GM21576 (cell line): ENCODE results near the gene ANXA2.
"Not testable (repeated sequence)": the region's sequence is repeated elsewhere in the genome, so short reads cannot be mapped to it uniquely, and the experiment has no call there.

Experiments
- ATAC-seq: cut with Tn5 transposase; IDR thresholded peaks from one replicate; pipeline ENCODE4 v1.9.1; 2021; ENCODE audit warnings: mild to moderate bottlenecking, moderate library complexity; ENCODE audit not compliant: unreplicated experiment

ANXA2 gene

DNA sequence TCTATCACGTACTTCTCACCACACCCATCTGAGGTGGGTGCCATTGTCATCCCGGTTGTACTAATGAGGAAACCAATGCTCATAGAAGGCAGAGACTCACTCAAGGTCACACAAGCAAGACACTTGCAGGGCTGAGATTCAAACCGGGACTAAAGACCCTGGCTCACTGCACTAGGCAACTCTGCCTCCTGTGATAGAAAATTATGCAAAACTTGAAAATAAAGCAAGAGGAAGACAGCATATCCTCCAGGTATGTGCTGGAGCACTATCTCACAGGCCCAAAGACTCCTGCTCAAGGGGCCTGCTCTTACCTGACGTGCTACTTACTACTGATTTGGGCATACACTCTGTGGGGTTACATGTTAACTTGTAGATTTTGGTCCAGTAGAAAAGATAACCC, 25.6 kb downstream of the ANXA2 start:
- ATAC-seq = no peak

DNA sequence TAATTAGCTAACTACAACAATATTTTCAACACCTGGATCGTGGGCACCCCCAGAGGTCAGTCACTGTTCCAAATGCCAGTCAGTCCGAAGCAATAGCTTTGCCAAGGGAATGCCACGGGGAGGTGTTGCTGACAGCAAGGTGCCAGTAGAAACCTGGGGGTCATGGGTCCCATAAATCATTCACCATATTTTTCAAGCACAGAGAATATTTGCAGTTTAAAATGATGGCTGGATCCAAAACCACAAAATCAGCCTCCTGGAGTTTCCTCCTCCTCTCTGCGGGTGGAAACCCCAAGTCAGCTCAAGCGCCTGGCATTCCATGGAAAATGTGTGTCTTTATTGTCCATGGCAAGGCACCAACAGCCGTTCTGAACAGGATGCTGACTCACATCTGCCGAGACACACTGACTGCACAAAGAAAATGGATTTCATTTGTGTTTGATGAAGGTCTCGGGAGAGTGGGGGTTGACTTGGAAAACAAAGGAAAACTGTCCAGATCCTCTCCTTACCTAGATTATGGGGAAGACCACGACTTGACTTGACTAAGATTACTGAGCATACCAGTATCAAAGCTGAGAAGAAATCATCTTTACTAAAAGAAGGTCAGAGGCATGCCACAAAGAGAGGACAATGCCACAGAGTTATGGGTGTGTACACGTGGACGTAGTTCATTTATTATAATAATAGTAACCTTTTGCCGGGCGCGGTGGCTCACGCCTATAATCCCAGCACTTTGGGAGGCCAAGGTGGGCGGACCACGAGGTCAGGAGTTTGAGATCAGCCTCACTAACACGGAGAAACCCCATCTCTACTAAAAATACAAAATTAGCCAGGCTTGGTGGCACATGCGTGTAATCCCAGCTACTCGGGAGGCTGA, 26.4 kb downstream of the ANXA2 start:
- ATAC-seq = no peak

DNA sequence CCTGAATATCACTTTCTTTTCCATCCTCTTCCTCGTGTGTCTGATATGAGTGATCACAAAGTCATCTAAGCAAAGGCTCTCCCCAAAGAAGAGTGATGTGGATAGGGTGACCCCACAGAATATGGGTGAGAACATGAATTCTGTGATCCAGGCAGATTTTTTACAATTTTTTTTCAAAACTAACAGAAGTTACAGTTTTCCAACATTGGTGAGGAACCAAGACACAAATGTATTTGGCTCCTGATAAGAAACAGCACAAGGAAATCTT, 27.0 kb downstream of the ANXA2 start:
- no peak for ATAC-seq

DNA sequence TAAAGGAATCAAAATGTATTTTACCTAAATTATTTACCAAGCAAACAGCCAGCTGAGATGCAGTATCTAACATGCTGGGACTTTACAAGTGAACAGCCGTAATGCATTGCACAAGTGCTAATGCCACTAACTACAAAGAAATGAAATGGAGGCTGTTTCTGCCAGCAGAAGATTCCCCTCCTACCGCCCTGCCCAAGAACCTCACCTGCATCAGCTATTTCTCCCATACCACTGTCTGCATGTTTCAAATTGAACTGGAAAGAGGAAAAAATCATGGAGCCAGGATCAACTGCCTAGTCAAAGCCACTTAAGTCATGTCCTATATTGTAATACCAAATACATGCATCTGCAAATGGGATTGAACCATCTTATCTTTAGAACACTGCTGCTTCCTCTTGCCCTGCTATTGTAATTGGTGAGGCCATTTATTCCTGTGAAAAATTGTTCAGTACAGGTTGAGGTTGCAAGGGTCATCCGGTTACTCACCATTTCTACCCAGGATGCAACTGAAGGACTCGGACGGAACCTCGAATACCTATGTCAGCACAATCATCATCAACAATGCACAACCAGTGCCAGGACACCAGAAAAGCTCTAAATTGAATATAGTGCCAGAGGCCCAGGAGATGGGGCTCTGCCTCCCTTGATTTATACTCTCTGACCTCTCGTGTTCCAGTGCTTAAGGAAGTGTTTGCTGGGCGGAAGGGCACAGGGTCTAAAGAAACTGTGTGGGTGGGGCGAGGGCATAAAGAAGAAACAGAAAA, 27.5 kb downstream of the ANXA2 start:
- no peak for ATAC-seq

DNA sequence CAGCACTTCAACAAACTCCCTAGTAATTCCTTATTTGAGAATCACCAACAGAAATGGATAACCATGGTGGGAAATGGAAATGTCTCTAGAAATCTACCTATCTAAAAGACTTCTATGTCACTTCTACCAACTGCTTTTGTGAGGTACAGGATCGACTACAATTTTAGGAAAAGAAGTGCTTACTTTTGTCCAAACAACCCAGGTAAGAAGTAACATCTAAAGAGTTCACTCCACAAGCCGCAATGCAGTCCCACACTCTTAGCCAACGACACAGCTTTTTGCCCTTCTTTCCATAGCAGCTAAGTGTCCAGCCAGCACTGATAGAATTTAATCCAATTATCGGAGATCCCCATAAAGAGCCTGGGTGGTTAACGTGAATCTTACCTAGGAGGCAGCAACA, 28.1 kb downstream of the ANXA2 start:
- ATAC-seq = no peak

DNA sequence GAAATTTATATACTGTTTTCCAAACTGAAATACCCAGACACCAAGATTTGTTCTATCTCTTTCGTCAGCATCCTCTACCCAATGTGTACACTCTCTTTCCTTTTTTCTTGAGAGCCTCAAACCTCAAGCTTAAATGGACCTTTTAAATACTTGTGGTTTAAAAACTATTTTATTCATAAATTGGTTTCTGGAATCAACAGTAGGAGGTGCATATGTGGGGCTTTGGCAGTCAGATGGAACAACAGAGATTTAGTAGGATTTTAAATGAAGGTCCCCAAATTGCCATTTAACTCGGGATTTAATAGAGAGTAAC, 33.2 kb downstream of the ANXA2 start:
- ATAC-seq = no peak

DNA sequence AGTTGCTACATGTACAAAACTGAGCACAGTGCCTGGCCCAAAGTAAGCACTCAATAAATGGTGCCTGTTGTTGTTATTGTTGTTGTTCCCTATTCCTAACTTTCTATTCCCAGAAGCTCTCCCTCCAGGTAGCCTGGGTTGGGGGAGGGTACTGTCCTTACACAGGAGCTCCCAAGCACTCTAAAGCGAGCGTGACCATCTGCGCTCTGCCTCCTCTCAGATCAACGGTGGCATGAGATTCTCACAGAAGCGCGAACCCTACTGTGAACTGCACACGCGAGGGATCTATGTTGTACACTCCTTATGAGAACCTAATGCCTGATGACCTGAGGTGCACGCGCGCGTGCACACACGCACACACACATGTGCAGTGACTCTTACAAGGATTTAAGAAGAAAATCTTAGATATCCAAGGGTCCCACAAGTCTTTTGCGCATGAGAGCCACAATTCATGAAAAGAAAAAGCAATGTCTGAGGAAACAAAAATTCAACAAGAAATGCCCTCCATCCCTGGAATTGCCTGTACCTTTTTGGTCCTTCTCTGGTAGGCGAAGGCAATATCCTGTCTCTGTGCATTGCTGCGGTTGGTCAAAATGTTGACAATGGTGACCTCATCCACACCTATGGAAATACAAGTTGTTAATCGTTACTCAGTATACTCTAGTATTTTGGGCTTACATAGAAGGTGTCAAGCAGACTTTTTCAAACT, 33.7 kb downstream of the ANXA2 start:
- ATAC-seq = no peak

DNA sequence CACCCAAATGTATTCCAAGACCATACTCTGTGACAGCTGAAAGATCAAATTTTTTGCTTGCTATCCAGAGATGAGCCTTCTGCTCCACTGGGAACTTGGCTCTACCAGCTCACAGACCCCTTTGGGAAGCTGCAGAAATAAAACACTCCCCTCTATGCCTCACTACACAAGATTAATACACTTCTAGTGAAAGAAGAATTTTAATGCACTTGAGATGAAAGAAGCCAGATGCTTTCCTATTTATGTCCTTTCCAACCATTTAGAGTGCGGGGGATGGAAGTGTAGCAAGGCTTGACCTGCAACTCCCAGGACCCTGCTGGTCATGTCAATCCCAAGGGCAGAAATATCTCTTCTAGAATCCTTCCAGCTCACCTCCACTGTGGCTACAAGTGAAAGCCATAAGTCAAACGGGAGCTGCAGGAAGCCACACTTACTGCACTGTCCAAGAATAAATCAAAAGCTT, 34.7 kb downstream of the ANXA2 start:
- no peak for ATAC-seq

DNA sequence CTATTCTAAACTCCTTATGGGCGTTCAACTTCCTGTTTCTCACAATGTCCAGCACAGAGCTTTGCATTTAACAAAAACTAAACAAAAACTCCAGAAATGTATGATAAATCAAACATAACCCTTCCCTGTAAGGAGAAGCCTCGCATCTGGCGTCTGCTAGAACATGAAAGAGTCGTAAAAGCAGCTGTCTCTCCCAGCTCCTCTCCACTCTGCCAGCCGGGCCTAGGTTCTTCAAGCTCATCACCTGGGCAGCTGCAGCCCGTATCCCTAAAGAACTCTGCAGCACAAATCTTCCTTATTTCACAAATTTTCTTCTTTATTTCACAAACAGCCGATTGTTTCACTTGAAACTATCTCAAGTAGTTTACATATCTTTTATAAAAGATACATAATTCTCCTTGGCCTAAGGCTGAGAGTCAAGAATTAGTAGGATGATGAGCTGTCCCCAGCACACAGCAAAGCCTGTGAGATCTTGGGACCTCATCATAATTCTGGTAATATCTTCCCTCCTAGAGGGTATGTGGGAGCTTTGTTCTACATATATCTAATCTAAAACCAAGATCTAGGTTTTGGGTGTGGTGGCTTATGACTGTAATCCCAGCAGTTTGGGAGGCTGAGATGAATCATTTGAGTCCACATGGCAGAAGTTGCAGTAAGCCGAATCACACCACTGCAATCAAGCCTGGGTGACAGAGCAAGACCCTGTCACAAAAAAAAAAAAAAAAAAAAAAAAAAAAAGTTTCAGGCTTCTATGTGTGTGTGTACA, 35.3 kb downstream of the ANXA2 start:
- no peak for ATAC-seq

DNA sequence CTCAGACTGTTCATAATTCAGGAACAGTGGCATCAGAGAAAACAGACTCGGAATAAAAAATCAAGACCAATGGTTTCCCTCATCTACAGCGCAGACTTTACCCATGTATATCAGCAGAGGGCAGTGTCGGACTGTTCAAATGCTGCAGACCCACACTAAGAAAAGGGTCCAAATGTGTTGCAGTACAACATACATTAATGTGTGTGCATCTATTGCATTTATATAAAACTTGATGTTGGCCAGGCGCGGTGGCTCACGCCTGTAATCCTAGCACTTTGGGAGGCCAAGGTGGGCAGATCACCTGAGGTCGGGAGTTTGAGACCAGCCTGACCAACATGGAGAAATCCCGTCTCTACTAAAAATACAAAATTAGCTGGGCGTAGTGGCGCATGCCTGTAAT, 38.0 kb downstream of the ANXA2 start:
- not testable (repeated sequence) for ATAC-seq

DNA sequence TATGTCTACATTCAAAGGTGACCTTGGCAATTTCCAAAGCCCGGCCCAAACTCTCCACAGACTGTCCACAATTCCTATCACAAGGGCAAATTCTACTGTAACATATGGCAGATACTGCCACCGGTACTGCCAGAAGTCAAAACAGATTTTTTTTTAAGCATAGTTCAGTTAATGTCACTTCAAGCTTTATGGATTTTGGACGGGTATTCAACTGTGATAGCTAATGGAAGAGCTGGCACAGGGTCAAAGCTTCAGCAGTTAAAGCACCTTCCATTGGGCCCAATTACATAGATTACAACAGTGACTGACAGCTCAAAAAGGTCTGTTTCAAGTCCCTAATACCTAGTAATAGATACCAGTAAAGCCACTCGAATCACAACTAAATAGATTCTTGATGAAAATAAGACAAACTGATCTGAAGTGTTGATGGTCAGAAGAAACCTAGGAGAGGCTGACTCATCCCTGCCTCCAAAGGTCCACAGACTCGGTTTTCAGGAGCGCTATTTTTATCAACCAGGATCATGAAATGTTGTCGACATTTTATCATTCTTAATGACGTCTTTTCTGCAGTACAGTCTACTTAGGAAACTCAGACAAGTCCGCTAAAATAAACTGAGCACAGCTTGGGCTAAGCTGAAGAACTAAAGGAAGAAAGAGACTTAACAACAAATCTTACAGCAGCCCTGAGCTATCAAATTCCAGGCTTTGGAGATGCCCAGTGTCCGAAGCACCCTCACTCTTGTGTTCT, 38.7 kb downstream of the ANXA2 start:
- ATAC-seq = no peak

DNA sequence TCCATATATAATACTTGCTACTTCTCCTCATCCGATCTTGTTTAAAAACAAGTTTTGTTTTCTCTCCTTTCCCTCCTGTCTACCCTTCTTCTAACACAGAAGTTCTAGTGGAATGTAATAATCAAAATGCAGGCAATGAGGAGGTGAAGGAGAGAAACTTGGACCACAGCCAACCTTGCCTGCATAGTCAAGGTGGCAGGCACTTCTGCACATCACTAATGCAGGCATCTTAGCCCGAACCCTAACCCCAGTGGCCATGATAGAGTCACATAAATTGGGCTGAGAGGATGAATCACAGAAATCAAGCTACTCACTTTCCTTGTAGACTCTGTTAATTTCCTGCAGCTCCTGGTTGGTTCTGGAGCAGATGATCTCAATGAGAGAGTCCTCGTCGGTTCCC, 41.0 kb downstream of the ANXA2 start:
- ATAC-seq = no peak

DNA sequence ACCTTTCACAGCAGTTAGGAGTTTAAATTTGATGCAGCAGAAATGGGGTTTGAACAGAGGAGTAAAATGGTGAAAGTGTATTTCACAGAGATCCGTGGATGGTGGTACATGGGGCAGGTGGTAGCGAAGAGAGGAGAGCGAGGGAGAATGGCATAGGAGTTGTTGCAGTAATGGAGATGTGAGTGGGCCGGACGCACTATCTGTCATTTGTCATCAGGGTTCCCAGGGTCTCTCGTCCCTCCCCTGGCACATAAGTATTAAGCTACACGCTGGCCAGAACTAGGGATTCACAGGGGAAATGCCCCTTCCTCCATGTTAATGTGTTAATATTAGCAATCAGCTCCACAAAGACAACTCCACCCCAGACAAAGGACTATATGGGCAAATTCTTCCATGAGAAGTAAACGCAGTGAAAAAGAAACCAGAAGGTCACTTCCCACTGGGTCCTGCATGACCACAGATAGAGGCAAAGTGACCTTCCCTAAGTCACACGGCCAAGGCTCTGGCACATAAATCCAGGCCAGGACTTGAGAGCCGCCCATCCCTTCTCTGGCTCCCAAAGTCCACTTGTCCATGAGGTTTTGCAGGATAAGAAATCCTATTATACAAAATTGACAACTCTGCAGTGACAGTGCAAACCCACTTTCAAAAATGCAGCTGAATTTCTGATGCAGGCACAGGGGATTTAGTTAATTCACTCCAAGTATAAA, 42.5 kb downstream of the ANXA2 start:
- no peak for ATAC-seq

DNA sequence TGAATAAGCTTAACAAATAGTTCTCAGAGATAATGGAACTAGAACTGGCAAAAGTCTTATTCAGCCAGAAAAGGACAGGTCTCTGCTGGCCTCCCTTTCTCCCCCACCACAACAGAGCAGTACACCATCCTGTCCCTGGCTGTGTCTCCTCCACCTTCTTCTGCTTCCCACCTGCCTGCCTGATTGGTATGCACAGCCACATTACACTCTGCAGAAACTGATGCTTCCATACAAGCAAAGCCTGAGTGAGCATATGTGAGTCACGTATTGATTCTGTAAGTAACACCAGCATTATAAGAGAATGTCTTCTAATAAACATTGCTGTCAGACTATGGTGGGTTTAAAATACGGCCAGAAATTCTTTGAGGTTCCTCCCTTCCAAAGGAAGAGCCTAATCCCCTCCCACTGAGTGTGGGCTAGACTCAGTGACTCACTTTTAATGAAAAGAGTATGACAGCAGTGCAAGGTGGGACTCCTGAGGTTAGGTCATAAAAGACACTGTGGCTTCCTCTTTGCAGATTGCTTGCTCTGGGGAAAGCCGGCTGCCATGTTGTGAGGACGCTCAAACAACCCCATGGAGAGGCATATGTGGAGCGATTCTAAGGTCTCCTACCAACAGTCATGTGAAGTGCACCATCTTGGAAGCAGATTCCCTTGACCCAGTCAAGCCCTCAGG, 44.4 kb downstream of the ANXA2 start:
- no peak for ATAC-seq

DNA sequence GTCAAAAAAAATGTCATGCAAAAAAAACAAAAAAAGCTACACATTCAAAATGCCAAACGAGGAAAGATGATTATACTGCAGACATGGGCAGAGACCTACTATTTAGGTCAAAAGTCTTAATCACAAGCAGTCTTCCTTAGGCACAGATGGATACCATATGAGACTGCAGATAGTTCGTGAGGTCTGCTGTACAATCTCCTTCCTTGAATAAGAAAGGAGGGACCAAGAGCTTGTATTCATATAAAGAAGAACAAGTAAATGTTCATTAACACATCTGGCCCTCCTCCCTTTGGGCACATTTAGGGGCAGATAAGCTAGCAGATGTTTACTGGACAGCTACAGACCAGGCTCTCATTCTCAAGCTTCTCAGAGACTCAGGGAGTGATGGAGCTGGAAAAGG, 45.3 kb downstream of the ANXA2 start:
- no peak for ATAC-seq

DNA sequence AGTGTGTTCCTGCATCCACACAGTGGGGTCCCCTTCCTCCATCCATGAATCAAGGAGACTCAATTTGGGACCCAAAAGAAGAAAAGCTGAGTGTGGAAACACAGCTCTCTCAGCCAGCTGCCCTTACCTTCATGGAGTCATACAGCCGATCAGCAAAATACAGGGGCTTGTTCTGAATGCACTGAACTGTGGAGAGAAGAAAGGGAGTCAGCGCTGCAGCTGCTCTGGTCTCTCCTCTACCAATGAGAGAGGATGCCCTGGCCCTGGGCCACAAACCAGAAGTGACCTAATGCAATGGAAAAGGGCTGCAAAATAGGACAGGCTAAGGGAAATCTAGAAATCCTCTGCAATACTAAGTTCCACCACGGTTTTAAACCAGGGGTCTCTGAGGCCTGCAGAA, 46.7 kb downstream of the ANXA2 start:
- no peak for ATAC-seq

DNA sequence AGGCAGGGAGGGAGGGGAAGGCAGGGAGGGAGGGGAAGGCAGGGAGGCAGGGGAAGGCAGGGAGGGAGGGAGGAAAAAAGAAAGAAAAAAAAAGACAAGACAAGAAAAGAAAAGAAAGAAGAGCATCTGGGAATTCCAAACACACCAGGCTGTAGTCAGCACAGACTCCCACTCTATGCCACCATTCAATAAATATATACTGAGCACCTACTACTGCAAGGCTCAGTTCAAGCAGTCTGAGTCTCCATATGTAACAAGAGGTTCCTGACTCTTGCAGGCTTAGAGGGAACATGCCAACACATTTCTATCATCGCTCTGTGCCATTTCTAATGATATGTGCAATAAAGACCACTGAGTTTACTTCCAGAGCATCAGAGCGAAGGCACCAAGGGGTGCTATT, 47.7 kb downstream of the ANXA2 start:
- no peak for ATAC-seq

DNA sequence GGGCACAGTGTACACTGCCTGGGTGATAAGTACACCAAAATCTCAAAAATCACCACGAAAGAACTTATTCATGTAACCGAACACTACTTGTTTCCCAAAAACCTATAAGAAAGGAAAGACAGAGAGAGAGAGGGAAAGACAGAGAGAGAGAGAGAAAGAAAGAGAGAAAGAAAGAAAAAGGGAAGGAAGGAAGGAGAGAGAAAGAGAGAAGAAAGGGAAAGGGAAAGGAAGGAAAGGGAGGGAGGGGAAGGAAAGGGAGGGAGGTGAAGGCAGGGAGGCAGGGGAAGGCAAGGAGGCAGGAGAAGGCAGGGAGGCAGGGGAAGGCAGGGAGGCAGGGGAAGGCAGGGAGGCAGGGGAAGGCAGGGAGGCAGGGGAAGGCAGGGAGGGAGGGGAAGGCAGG, 48.2 kb downstream of the ANXA2 start:
- no peak for ATAC-seq

DNA sequence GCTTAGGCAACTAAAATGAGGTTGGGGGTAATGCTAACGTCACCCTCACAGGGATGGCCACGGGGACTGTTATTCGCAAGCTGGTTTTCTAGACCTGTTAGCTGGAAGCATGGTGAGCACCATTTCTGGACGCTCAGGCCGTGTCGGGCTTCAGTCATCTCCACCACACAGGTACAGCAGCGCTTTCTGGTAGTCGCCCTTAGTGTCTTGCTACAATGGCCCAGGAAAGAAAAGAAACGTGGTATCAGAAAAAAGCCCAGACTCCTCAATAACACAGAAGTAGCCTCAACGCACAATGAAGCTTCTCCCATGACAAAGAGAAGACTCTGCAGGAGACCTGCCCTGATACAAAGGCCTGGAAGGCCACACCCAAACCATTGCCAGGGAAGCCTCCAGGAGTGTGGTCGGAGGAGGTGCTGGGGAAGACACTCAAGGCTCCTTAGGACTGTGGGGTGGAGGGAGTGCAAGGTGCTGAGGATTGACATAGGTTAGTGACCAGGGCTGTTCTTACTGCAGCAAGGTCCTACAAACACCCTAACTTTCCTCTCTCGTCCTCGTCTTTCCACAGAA, 50.2 kb downstream of the ANXA2 start:
- ATAC-seq = no peak
